ENCODE measurements around the gene CKAP2L. TPM values are rescaled to one million over a fixed set of nuclear protein-coding genes. Genes with fewer than 3 reads are reported as not detected.

The CKAP2L gene
- total and polyA plus RNA-seq, 9 of the 15 experiments (the other 6 are each of a cell fraction or from before 2014, with no cell fraction given) = 10.4 to 21.9 (median 14.2) TPM

- TF ChIP-seq ZNF609 (CRISPR knock-in tag; IDR thresholded peaks at IDR 0.05; ENCODE audit: borderline replicate concordance) (no peak), BCLAF1 (IDR thresholded peaks at IDR 0.05; ENCODE audit: borderline replicate concordance in 1 of 2, control insufficient read depth in 1 of 2, low read depth in 2 of 2, low read length in 1 of 2) (no peak), BCL6 (CRISPR knock-in tag; IDR thresholded peaks at IDR 0.05) (no peak), POLR3A (IDR thresholded peaks at IDR 0.05; ENCODE audit: borderline replicate concordance, extremely low read depth, insufficient read depth, insufficient read length) (no peak), CREB3 (tag; conservative IDR thresholded peaks at IDR 0.05; ENCODE audit: low read depth) (no peak)
These were observed 31.4 kb upstream of the CKAP2L start (continued) for GRCh38 chr2:112795774-112796173.
